ENCODE data around the gene SMURF1.

The SMURF1 gene

DNA sequence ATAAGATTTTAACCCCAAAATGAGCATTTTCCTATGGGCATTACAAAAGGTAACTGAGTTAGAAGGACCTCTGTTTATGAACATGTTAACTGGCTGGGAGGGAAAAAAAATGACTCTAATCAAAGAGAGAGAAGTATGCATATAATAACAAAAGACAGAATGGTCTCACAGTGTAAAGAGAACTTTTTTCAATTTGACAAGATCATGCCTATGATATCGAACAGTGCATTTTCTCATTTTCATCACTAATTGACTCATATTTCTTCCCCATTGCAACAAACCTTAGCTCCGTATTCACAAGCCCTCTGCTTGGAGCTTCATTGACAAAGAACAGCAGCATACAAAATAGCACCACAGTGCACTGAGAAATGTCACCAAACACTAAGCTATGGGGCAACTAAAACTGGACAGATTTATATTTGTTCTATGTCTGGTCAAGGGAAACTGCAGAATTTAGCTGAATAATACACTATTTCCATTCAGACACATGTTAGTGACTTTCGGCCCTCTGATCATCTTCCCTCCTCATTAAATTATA is 45.6 kb downstream of the SMURF1 start:
- DNase-seq (ENCODE audit: low read depth in 2 of 2): no peak

DNA sequence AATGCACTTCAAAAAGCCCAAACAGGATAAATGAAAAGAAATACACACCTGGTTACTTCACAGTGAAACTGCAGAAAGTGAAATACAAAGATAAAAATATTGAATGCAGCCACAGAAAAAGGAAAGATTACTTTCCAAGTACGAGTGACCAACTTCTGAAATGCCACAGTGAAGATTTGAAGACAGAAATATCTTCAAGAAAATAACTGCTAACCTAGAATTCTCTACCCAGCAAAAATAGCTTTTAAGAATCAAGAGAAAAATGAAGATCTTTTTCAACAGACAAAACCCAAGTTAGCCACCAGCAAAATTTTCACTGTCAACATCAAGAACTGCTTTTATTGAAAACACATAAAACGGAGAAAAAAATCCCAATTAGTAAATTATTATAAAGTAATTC is 46.2 kb downstream of the SMURF1 start:
- DNase-seq (ENCODE audit: low read depth in 2 of 2): no peak

DNA sequence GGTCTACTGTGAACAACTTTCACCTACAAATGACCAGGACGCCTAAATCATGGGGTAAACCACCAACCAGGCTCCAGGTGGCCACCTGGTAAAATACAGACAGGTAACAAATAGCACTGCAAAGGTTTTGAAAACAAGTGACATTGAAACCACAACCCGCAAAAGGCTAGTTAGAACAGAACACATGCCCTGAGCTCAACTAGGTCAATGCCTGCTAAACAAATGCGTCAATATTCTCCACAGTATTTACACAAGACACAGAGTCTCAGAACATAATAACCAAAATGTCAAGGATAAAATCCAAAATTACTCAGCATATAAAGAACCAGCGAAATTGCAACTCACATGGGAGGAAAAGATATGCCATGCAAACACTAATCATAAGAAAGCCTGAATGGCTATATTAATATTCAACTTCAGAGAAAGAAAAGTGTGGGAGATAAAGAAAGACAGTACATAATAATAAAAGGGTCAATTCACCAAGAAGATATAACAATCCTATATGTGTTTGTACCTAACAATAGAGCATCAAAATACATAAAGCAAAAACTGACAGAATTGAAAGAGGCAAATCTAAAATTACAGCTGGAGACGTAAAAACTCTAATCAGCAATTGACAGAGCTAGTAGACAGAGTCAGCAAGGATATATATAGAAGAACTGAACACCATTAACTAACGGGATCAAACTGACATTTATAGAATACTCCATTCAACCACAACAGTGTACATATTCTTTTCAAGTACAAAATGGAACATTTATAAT is 47.6 kb downstream of the SMURF1 start:
- DNase-seq (ENCODE audit: low read depth in 2 of 2): no peak

DNA sequence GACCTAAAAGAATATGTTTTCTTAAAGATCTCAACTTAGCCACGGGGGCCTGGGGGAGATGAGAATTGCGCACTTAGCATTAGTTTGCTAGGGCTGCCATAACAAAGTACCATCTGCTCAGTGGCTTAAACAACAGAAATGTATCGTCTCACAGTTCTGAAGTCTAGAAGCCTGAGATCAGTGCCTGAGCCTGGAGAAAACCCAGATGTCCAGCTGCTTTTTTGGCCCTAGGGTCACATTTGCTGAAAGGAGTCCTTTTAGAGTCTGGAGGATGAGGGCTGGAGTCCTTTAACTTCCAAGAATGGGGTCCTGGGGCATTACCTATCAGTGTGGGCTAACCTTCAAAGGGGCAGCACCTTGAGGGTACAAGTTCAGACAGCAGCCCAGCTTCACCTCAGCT is 48.2 kb downstream of the SMURF1 start:
- no peak for DNase-seq (ENCODE audit: low read depth in 2 of 2)

DNA sequence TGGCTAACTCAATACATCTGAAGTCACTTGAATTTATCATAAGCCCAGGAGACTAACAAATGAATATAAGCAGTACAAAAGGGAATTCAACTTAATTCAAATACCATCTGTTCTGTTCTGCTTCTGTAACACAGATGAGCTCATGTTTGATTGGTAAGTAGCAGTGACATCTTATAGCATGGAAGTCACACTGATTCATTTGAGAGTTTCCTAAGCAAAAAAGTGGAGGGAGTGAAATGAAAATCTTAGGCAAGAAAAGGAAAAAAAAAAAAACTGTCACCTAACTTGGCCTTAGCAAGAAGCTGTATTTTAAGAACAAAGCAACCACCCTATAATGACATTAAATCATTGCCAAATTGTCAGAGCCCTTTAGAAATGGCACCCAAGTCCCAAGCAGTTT is 49.5 kb downstream of the SMURF1 start:
- DNase-seq (ENCODE audit: low read depth in 2 of 2): no peak

DNA sequence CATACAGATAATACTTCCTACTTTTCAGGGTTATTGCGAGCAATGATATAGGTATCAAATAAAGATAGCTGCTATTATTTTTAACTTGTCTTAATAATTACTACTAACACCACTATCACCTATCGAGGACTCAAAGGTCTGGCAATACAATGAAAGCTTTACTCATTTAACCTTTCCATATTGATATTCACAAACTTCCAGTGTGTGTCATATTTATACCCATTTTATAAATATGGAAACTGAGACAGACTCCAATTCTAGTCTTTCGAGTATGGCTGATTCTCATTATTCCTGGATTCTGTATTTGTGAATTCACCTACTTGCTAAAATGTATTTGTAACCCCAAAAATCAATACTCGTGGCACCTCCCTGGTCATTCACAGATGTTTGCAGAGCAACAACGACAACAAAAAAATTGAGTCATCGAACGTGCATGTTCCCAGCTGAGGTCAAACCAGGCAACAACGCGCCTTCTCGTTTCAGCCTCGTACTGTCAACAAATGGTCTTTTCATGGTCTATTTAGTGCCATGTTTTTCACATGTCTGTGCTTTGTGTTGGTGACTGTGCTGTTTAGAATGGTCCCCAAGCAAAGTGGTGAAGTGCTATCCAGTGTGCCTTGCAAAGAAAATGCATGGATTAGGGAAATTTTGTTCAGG is 51.7 kb downstream of the SMURF1 start:
- DNase-seq (ENCODE audit: low read depth in 2 of 2): no peak

DNA sequence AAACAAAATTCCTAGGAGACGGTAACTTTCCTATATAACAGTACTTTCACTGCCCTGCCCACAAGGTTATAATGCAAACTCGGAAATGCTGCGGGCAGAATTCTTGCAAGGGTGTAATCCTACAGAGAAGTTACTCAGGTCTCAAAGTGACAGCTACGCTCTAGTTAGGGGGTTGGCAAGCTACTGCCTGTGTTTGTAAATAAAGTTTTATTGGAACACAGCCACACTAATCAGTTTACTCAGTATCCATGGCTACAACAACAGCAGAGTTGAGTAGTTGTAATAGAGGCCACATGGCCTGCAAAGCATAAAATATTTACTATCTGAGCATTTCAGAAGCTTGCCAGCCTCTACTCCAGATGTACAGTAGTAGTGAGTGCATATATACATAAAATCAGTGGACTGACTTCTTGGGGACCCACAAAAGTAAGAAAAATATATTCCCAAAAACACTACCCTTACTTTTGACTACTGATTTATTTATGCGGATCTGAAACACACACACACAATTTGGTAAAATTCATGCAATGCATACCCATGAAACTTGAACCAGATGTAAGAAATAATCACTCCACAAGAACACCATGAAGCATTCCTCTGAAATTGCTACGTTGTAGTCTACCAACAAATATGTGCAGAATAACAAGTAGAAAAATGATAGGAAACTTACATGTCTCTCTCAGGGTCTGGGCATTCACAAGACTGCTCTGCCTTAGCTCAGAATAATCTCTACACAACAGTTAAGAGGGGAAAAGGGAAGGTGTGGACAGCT is 53.0 kb downstream of the SMURF1 start:
- no peak for DNase-seq (ENCODE audit: low read depth in 2 of 2)

DNA sequence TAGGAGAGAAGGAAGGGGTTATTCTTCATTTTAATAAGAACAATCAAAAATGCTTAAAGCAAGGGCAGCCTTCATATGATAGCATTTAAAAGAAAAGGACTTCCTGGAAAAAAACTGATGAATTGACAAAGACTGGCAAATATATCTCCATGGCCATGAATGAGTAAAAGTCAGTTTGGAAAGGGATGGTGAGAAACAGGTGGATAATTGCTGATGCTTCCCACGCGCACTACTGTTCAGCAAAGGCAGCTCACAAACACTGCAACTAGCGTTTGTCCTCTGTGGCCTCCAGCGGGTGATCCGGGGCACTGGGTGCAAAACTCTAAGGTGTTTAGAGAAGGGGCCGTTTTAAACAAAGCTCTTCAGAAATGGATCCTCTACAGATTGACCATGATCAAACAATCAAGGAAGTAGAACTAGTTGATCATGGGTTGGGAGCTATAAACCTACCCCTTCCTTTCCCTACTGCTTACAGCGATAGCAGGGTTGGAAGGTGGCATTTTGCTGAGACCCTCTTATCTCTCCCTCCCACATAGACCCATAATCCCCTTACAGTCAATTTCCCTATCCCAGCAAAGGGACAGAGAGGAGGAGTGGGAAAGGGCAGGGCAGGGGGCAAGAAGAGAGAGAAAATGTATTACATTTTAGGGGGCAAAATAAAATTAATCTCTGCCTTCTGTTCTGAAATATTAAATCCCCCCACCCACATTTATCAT is 53.8 kb downstream of the SMURF1 start:
- DNase-seq (ENCODE audit: low read depth in 2 of 2): no peak

DNA sequence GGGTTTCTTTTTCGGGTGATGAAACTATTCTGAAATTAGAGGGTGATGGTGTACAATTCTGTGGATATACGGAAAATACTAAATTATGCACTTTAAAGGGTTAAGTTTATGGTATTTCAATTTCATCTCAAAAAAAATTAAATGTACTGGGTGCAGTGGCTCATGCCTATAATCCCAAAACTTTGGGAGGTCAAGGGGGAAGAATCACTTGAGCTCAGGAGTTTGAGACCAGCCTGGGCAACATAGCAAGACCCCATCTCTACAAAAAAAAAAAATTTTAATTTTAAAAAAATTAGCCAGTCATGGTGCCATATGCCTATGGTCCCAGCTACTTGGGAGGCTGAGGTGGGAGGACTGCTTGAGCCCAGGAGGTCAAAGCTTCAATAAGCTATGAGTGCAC is 57.0 kb downstream of the SMURF1 start:
- DNase-seq (ENCODE audit: low read depth in 2 of 2): no peak

DNA sequence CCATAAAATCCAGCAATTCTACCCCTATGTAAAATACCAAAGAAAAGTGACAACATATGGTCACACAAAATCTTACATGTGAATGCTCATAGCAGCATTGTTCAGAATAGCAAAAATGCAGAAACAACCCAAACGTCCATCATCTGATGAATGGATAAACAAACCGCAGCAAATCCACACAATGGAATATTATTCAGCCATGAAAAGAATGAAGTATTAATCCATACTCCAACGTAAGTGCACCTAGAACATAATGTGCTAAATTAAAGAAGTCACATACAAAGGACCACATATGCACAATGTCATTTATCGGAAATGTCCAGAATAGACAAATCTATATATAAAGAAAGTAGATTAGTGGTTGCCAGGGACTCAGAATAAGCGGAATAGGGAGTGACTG is 57.4 kb downstream of the SMURF1 start:
- no peak for DNase-seq (ENCODE audit: low read depth in 2 of 2)

DNA sequence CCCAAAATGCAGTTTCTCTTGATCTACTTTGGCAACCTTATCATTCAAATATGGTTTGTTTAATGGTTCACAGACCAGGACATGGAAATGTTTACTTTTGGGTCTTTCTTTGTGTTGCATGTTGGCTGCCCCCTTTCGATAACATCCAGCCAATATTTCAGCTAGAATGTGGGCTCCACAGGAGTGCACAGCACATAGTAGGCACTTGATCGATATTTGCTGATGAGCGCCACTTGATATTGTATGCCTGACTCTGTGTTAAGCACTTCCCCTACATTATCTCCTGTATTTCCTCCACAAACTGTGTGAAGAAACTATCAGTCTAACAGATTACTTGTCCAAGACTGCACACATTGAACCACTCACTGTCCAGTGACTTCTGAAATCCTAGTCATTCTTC is 60.2 kb downstream of the SMURF1 start:
- no peak for DNase-seq (ENCODE audit: low read depth in 2 of 2)

DNA sequence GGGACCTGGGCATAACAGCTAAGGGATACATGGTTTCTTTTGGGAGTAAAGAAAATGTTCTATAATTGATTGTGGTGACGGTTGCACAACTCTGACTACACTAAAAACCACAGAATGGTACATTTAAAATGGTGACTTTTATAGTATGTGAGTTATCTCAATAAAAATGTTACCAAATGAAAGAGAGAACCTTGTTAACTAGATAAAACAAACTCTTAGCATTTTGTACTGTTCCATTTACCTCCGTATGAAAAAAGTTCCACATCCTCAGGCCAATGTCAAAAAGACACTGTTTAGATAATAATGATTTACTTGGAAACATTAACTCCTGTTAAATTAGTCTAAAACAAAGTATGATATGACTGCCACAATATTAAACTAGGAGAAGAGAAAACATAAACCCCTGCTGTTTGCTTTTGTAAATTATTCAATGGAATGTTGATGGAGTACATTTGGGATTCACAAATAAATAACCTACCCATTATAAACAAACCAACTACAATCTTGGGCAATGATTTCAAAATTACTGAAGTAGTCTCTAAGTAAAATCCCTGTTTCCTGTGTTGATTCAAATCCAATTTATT is 60.7 kb downstream of the SMURF1 start:
- no peak for DNase-seq (ENCODE audit: low read depth in 2 of 2)

DNA sequence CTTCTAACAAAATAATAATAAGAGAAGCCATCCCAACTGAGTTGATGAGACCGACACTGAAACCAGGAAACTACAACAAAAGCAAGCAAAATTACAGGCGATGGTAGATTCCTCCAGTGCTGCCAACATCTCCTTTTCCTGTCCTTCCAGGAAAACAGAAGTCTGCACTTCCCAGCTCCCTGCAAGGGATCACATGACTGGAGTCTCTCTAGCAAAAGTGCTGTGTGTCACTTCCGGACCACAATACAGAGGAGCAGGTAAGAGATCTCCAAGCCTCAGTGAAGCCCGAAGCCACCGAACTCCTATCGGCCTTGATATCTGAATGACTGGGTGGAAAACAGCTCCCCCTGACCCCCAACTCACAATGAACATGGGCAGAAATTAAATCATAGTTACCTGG is 63.2 kb downstream of the SMURF1 start:
- no peak for DNase-seq (ENCODE audit: low read depth in 2 of 2)

DNA sequence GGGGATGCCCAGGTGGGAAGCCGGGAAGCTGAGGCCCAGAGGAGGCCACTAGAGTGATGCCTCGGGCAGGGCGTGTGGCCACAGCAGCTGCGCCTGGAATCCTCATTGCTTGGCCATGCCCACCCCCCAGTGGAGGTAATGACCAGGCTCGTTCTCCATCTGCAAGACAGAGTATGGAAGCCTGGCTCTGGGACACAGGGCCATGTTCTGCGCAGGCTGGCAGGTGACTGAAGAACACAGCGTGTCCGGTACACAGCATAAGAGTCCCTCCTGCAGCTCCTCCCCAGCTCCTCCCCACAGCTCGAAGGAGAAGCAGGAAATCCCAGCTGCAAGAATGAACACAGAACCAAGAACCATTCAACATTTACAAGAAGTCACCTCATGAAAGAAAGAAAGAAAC is 64.8 kb downstream of the SMURF1 start:
- DNase-seq (ENCODE audit: low read depth in 2 of 2): no peak

DNA sequence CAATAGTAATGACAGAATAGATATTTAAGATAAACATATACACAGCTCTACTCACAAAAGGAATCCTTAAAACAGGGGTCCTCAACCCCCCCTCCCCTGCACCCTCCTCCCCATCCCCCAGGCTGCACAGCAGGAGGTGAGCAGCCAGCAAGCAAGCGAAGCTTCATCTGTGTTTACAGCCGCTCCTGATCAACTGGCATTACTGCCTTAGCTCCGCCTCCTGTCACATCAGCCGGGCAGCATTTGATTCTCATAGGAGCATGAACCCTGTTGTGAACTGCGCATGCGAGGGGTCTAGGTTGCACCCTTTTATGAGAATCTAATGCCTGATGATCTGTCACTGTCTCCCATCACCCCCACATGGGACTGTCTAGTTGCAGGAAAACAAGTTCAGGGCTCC is 65.5 kb downstream of the SMURF1 start:
- DNase-seq (ENCODE audit: low read depth in 2 of 2): no peak

DNA sequence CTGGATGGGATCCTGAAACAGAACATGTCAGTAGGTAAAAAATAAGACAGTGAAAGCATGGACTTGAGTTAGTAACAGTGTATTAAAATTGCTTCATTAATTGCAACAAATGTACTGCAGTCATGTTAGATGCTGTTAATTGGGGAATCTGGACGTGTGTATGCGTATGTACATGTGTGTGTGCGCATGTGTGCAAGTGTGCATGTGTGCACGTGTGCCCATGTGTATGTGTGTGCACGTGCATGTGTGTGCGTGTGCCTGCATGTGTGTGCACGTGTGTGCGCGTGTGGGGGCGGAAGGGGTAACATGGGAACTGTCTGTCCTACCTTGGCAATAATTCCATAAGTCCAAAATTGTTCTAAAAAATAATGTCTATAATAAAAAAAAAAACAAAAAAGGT is 67.3 kb downstream of the SMURF1 start:
- DNase-seq (ENCODE audit: low read depth in 2 of 2): no peak

DNA sequence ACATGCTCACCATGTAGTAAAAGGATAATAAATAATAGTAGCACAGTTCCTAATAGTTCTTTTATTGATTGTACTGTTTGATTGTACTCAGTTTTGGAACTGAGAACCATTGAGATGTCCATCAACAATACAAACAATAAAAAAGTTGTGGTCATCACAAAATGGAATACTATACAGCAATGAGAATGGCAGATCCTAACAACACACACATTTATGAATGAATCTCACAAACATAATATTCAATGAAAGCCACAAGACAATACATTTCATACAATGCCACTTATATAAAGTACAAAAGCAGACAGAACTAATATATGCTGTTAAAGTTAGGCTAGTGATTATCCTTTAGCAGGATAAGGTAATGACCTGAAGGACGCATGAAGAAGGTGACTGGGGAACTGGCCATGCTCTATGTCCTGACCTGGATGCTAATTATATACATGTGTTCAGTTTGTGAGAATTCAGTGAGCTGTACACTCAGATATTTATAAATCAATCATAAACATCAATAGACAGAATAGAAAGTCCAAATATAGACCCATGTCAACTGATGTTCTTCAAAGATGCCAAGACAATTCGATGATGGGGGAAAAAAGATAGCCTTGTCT is 70.0 kb downstream of the SMURF1 start:
- no peak for DNase-seq (ENCODE audit: low read depth in 2 of 2)

DNA sequence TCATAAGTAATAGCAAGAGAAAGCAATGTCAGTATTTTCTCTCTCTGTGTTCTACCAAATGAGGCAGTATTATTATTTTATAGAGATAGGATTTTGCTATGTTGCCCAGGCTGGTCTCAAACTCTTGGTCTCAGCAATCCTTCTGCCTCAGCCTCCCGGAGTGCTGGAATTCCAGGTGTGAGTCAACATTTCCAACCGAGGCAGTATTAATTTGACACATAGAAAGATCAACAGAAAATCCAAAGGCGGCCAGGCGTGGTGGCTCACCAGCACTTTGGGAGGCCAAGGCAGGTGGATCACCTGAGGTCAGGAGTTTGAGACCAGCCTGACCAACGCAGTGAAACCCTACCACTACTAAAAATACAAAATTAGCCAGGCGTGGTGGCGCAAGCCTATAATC is 71.8 kb downstream of the SMURF1 start:
- DNase-seq (ENCODE audit: low read depth in 2 of 2): no peak

DNA sequence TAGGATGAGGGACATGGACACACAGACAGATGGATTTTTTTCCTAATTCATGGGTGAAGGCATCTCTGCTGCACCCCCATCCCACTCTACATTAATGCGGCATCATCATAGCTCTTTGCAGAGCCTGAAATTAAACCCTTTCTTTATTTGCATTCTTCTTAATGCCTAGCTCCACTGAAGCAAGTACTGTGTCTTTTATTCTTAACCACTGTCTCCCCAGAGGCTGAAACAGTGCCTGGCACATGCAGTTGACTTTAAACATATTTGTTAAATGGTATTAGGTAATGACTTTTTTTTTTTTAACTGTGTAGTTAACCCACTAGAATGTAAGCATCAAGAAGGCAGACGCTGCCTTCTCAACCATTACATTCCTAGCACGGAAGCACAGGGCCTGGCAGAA is 73.5 kb downstream of the SMURF1 start:
- no peak for DNase-seq (ENCODE audit: low read depth in 2 of 2)

DNA sequence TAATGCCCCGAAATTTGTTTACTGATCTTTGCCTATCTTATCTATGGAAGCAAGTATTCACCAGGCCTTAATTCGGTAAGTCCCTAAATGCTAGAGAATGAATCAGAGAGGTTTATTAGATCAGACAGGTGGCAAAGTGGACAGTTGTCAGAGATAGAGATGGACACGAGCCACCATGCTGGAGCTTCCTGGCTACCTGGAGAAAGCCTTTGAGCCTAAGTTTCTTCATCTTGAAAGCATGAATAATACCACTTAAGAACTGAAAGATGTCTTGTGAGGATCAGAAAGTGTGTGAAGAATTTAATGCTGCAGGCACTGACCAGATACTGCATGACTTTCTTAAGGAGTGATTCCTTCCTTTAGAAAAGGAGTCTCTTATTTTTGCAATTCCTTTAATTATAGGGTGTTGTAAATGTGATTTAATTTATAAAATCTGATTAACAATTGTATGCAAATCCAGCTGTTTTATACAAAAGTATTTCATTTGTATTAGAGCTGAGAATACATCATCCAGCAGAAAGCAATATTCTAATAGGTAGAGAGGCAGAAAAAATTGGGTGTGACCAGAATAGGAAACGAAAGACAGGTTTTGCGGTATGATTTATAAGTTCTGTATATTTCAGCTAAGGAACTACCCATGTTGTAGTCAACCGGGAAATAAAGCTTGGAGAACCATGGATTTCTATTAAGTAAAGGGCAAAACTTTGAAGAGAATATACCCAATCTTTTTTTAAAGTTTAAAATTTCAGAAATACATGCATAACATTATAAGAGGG is 82.7 kb downstream of the SMURF1 start:
- no peak for DNase-seq (ENCODE audit: low read depth in 2 of 2)
